HG03432 (cell line): Measurements from ENCODE around the gene CDPF1.
"Not testable (repeated sequence)": the region's sequence is repeated elsewhere in the genome, so short reads cannot be mapped to it uniquely, and the experiment has no call there.

Experiments
- ATAC-seq: cut with Tn5 transposase; IDR thresholded peaks from one replicate; pipeline ENCODE4 v1.9.1; 2021; ENCODE audit warnings: mild to moderate bottlenecking, moderate library complexity; ENCODE audit not compliant: unreplicated experiment

Gene CDPF1

DNA sequence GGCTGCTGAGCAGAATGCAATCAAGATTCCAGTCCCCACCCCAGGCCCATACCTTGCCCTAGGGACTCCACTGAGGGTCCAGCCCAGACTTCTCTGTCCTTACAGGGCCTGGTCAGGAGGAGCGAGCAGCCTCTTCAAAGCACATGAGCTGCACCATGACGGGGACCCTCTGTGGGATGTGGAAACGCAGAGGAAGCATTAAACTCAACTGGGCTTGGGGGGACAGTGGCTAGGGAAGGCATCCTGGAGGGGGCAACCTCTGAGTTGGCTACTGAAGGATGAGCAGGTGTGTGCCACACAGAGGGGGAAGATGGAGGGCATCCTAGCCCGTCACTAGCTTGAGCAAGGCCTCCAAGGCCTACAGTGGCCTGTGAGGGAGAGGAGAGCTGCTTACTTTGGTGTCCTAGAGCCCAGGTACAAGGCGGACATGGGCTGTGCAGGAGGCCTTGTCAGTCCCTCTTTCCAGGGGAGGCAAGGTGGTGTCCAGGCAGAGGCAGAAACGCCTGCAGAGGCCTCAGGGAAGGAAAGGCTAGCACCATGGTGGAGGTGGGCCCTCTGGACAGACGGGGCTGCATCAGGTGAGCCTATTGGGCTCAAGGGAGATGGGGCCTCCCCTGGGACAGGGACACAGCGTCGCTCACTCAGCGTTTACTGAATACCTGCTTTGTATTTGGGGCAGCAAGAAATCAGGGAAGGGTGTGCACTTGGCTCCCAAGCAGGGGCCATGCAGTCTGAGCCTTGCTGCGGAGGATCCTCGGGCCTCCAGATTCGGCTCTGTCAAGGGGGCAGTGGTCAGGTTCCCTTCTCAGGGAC lies 32.0 kb upstream of the CDPF1 start:
- ATAC-seq: no peak

DNA sequence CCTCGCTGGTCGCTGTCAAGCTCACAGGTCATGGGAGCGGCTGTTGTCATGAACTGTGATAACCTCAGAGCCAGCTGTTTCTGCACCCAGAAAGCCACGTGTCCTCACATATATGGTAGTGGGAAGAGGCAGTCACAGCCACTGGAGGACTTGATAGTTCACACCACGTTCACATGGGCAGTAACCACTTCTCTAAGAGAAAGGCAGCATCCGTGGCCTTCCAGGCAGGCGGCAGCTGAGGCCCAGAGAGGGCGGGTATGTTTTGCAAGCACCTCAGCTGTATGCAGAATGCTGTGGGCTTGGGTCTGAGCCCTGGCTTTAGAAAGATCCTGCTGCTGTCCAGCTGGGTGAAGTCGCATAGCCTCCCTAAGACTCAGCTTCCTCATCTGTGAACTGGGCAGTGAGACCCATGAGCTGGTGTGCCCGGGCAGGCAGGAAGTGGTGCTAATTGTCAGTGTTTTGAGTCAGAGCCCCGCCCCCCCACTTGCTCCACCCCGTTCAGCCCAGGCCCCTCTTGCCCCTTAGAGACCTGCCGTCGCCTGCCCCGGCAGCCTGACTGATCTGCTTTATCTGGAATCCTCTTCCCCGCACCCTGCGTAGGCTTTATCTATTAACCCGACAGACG lies 31.0 kb upstream of the CDPF1 start:
- no peak for ATAC-seq

DNA sequence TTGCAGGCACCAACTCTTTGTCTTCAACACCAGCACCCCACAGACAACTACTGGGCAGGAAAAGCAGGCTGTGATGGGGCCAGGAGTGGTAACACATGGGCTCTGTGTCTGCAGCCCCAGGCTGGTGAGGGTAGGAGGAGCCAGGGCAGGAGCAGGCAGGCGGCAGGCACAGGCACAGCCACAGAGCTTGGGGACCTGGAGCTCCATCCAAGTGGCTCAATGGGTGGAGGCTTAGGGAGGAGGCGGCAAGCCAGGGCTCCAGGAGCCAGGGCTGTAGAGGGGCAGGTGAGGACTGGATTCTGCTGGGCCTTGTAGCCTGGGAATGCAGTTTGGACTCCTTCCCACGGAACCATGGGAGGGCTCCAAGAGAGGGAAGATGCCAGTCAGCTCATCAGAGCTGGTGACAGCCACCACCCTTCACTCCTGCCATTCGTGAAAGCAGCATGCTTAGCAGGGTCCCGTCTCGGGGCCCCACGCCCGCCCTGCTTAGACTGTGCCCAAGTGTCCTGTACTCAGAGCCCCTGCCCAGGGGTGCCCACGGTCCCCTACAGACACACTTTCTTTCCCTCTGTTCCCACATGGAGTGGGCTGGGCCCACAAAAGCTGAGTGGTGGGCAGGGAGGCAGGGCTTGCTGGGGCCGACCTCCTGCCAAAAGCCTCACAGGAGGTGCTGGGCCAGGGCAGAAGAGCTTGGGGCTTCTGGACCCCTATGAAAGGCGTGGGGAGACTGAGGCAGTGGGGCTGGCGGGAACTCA lies 30.1 kb upstream of the CDPF1 start:
- no peak for ATAC-seq

DNA sequence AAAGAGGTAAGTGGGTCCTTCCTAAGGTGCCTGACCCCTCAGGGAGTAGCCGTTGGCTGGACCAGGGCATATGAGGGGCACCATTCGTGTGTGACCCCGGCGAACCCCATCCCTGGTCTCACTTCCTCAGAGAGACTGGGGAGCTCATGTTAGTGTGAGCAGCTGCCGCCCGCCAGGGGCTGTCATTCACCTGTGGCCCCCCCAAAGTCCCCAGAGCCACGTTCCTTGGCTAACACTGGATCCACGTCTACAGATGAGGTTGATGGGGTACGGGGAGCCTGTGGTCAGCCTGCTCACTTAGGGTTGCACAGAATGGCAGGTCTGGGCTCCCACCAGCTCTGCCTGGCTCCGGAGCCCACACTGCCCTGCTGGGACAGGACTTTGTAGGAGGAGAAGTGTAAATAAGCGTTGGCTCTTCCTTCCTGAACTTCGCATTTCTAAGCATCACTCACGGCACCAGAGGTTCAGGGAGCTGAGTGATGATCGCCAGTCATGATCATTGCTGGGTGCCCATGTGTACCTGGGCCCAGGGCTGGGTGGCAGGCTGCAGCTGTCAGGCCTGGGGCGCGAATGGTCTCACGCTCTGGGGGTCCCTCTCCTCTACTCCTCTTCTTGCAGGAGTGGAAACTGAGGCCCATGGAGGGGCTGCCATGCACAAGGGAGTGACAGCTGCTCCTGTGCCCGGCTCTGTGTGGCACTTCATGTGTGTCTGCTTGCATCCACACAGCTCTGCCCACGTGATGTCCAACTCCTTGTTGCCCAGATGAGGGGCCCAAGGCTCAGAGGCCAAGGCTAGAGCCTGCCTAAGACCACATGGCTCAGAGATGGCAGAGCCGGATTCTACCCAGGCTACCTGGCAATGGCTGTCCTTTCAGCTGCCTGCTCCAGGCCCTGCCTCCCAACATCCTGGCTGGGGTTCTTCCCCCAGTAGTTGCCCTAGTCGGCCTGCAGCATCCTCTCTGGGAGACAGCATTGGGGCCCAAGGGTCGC lies 28.9 kb upstream of the CDPF1 start:
- no peak for ATAC-seq

DNA sequence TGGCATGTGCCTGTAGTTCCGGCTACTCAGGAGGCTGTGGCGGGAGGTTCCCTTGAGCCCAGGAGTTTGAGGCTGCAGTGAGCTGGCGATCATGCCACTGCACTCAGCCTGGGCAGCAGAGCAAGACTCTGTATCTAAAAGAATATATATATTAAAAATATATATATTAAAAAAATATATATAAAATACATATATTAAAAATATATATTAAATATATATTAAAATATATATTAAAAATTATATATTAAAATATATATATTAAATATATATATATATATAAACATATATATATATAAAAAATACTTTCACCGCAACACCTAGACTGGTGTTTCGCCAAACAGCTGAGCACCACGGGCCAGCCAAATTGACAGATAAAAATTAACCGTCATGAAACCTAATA lies 26.5 kb upstream of the CDPF1 start:
- no peak for ATAC-seq

DNA sequence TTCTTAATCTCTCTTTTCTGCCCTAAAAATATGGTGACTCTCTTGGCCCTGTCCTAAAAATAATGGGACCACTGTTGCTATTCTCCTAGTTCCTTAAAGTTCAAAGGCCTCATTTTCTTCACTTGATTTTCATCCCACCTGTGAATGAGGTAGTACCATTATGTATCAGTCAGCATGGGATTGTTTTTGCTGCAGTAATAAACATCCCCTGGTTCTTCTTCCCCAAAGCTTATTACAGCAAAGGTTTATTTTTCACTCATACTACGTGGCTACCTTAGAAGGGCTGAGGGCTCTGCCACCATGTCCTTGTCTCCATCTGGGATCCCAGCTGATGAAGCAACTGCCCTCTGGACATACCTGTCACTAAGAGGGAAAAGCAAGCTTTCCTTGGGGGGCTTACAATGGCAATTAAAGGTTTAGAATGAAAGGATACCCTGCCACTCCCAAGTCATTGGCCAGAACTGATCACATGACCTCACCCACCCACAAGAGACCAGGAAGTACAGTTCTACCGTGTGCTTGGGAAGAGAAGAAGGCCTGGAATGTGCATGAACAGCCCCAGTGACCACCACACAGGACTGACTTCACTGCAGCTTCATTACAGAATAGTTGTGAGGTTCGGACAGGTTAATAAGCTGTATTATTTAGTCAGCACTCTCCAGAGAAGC lies 25.5 kb upstream of the CDPF1 start:
- ATAC-seq: no peak

DNA sequence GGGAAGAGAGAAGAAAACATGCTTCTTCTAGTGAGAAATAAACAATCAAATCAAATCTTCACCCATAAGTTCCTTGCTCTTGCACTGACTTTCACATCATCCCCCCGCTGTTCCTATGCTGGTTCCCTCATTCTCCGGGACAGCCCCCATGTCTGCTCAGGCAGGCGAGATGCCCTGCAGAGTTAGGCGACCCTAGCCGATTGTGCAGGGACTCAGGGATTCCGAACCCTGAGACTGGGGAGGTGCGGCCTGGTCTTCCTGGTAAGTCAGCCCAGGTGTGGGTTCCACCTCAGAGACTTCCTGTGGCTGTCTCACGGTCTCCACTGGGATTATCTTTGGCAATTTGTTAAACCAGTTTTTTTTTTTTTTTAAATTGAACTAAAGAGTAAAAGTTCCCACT lies 24.3 kb upstream of the CDPF1 start:
- no peak for ATAC-seq

DNA sequence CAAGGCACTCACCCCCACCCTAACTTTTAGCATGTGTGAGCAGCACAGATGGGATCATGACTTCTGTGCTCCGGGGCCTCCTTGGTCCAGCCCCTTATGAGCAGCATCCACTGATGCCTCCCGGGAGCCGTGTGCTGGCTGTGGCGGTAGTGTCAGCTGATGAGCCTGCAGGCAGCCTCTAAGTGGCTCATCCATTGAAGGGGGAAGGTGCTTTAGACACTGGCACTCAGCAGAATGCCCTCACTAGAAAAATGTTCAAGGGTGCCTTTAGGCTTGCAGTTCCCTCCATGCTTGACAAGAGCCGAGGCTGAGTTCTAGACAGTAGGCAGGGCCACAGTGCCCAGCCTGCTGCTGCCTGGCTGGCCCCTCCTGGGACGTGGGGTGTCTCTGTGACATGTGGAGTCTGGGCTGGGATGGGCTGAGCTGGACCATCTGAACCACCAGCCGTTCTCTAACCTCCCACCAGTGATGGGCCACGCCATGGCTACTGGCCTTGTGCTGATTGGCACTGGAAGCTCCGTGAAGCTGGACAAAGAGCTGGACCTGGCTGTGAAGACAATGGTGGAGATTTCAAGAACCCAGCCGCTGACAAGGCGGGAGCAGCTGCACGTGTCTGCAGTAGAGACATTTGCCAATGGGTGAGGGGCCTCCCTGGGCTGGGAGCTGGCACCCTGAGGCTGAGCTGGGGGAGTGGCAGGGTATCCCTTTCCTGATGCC lies 23.5 kb upstream of the CDPF1 start:
- no peak for ATAC-seq

DNA sequence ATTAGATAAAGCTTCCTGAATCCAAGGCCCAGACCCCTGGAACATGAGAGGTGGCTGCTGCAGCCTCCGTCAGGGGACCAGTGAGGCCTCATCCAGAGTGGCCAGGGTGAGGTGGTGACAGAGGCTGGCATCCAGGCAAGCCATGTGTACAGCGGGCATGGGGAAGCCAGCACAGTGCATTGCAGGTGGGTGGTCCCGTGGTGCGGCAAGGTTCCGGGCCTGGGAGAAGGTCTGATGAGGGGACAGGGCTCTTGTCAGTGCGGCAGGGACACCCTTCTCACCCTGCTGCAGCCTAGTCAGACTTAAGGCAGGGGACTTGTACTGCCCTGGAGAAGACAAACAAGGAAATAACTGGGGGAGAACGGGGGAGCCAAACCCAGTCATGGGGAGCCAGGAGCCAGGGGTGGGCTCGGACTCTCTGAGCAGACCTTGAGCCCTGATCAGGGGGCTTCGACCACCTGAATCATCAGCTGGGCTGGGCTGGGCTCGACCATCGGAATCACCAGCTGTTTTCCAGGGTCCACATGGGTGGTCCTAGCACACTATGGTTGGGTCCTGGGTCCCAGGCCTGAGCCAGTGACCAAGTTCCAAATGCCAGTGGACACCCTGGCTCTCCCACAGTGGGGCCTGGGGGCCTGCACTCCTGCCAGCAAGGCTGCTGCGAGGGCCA lies 22.8 kb upstream of the CDPF1 start:
- ATAC-seq: no peak

DNA sequence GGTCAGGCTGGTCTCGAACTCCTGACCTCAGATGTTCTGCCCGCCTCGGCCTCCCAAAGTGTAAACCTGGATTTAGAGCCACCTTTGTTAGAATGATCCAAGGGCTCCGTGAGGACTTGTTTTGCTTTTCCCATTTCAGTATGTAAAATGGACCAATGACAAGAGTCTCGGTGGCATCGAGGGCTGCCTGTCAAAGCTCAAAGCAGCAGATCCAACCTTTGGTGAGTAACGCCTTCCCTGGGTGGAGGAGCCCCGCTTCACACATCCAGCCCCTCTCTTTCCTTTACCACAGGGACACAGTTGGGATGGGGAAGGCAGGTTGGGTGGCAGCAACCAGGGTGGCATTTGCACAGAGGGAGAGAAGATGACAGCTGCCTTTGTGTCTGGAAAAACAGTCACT lies 22.1 kb upstream of the CDPF1 start:
- ATAC-seq: no peak

DNA sequence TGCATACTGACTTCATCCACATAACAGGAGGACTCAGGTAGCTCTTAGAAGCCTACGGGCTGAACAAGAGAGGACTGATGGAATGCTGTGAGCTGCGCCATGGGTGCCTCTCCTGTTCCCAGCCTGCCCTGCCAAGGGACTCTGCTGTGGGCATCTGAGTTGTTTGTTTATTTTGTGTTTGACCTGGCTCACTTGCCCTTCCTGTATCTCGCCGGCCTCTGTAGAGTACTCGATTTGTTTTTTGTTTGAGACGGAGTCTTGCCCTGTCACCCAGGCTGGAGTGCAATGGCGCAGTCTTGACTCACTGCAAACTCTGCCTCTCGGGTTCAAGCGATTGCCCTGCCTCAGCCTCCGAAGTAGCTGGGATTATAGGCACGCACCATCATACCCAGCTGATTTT lies 19.5 kb upstream of the CDPF1 start:
- ATAC-seq: no peak

DNA sequence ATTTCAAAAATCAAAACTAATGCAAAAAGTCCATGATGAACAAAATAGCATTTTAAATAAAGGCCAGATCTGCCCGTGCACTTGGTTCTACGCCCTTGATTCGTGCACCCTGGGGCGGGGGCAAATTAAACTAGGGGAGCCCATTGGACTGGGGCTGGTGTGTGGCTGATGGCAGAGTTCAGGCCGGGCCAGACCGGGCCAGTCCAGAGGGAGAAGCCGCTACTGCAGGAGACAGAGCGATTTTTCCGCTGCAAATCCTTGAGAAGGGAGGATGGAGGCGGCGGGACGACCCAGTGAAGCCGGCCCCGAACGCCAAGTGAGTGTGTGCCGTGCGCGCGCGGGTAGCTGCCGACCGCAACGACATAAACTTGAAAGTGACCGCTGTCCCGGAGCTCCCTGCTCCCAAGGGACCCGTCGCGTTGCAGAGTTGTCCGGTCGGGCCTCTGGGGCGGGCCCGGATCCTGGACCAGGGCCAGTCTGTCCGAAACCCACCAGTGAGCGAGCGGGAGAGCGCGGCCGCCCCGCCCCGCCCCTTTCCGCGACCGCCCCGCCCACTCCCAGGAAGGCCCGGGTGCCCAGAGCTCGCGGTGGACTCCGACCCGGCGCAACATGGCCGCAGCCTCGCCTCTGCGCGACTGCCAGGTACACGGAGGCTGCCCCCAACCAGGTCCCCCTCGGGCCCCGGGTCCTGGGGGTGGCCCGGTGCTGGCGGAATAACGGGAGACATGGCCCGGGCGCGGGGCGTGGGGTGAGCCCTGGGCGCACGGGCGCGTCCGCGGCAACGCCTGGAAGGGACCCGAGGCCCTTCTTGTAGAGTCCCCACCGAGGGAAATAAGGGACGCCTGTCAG lies 17.6 kb upstream of the CDPF1 start, which contains the start of gene TTC38:
Gene TTC38, plus strand, starts transcription at position 578 of the 849 bp plus-strand sequence. Its CDS starts 32 bp downstream, at position 610.
- ATAC-seq: peak; percentile 82

DNA sequence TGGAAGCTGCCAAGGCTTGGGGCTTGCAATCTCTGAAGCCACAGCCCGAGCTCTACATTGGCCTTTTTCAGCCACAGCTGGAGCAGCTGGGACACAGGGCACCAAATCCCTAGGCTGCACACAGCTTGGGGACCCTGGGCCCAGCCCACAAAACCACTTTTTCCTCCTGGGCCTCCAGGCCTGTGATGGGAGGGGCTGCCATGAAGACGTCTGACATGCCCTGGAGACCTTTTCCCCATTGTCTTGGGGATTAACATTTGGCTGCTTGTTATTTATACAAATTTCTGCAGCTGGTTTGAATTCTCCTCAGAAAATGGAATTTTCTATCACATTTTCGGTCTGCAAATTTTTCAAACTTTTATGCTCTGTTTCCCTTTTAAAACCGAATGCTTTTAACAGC lies 15.5 kb upstream of the CDPF1 start:
- ATAC-seq: not testable (repeated sequence)

DNA sequence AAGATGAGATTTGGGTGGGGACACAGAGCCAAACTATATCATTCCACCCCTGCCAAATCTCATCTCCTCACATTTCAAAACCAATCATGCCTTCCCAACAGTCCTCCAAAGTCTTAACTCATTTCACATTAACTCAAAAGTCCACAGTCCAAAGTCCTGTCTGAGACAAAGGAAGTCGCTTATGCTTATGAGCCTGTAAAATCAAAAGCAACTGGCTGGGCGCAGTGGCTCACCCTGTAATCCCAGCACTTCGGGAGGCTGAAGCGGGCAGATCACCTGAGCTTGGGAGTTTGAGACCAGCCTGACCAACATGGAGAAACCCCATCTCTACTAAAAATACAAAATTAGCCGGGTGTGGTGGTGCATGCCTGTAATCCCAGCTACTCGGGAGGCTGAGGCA lies 14.4 kb upstream of the CDPF1 start:
- ATAC-seq: not testable (repeated sequence)

DNA sequence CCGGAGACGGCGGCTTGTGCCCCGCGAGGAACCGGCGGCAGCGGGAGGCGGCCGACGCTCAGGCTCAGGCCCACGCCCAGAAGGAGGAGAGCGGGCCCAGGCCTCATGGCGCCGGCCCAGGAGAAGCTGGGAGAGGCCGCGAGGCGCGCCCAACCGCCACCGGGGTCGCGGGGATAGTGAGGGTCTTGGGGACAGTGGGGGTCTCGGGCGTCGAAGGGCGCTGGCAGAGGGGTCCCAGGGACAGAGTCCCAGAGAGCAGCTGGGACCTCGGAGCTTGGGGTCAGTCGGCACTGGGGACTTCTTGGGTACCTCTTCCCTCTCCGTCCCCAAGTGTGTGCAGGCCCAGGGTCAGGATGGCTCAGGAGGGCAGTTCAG lies 13.1 kb upstream of the CDPF1 start, which contains the start of gene PKDREJ:
Gene PKDREJ, minus strand, starts transcription at position 128 of the 375 bp plus-strand sequence. Its CDS starts 21 bp downstream, at position 107.
- no peak for ATAC-seq

DNA sequence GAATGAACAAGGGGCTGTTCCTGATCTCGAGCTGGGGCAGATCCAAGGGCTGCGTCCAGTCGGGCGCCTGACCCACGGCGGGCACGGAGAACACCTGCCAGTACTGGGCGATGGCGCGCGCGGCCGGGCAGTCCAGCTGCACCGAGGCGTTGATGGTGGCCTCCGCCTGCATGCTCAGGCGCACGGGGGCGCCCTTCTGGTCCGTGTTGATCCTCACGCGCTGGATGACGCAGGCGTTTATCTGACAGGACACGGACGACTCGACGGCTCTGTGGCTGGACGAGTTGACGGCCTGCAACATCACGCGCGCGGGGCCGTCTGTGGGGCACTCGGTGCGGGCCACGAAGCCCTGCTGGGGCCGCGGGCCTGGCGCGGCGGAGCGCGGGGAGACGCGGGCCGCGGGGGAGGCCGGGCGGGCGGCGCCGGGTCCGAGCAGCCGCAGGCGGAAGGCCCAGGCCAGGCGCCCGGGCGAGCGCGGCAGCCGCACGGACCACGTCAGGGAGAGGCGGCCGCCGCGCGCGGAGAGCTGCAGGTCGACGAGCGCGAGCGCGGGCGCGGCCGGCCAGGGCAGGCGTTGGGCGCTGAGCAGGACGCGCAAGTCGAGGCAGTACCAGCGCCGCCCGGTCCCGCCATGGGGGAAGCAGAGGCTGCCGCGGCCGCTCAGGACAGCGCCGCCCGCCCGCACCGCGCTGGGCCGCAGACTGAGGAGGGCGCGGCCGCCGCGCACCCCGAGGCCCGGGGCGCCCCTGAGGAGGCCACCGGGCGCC lies 12.5 kb upstream of the CDPF1 start:
- ATAC-seq: no peak

DNA sequence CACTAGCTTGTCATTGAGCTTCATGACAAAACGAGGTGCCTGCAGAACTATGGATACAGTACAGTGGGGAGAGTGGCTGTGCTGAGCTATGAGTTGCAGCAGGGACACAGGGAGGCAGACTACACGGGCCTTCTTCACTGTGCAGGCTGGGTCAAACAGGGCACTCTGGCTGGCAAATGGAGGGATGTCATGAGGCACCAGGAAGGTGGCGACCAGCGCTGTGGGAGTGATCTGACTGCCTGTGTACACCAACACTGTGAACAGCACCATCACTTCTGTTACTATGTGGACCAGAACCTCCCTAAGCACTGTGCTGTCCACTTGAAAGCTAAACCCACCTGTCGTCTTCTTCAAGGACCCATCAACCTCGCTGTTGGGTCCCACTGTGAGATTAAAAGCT lies 9.9 kb upstream of the CDPF1 start:
- ATAC-seq: no peak
